GM23338 (cell line): ENCODE data around the gene WEE2. TPM values are rescaled to one million over a fixed set of nuclear protein-coding genes. Genes with fewer than 3 reads are reported as not detected.
"Not testable (repeated sequence)": the region's sequence is repeated elsewhere in the genome, so short reads cannot be mapped to it uniquely, and the experiment has no call there.

Source experiments
- ATAC-seq: fragments of 200-7000 bp; cut with Tn5 transposase; 3 replicates; pipeline ENCODE4 v1.9.1; 2020
- DNase-seq: peaks from one replicate; pipeline ENCODE4 v3.0.0-alpha.2; 2015; ENCODE audit warnings: low spot score
- H2AFZ ChIP-seq: fragments of 200-600 bp; sonication (generic); 2 replicates; pipeline ENCODE4 v1.8.0; 2016; ENCODE audit warnings: antibody characterized with exemption, mild to moderate bottlenecking, moderate library complexity
- H3F3A ChIP-seq: fragments of 200-600 bp; sonication (generic); replicated peaks from 2 replicates; pipeline ENCODE4 v1.8.0; 2017; ENCODE audit warnings: antibody characterized with exemption, mixed run types, low read depth
- H3K27ac ChIP-seq: fragments of 200-600 bp; sonication (generic); 2 replicates; pipeline ENCODE4 v1.6.1; 2016; ENCODE audit warnings: low read depth
- H3K27me3 ChIP-seq: fragments of 200-600 bp; sonication (generic); 2 replicates; pipeline ENCODE4 v1.8.0; 2016; ENCODE audit warnings: mild to moderate bottlenecking, mixed run types, moderate library complexity; ENCODE audit not compliant: insufficient read depth
- H3K36me3 ChIP-seq: fragments of 200-600 bp; sonication (generic); 2 replicates; pipeline ENCODE4 v1.8.0; 2016; ENCODE audit warnings: mild to moderate bottlenecking; ENCODE audit not compliant: insufficient read depth
- H3K4me1 ChIP-seq: fragments of 200-600 bp; sonication (generic); 2 replicates; pipeline ENCODE4 v1.8.0; 2016; ENCODE audit warnings: mild to moderate bottlenecking, moderate library complexity; ENCODE audit not compliant: insufficient read depth
- H3K4me2 ChIP-seq: fragments of 200-600 bp; sonication (generic); 2 replicates; pipeline ENCODE4 v1.7.1; 2017; ENCODE audit warnings: mixed run types
- H3K4me3 ChIP-seq: fragments of 200-600 bp; sonication (generic); 2 replicates; pipeline ENCODE4 v1.6.1; 2016; ENCODE audit warnings: mixed run types
- H3K79me2 ChIP-seq: fragments of 200-600 bp; sonication (generic); replicated peaks from 2 replicates; pipeline ENCODE4 v1.8.0; 2017; ENCODE audit warnings: mild to moderate bottlenecking; ENCODE audit not compliant: insufficient read depth
- H3K9me2 ChIP-seq: fragments of 200-600 bp; sonication (generic); 2 replicates; pipeline ENCODE4 v1.8.0; 2017; ENCODE audit not compliant: insufficient read depth
- H4K20me1 ChIP-seq: fragments of 200-600 bp; sonication (generic); replicated peaks from 2 replicates; pipeline ENCODE4 v1.8.0; 2017; ENCODE audit warnings: mild to moderate bottlenecking; ENCODE audit not compliant: insufficient read depth
- H3K27ac Mint-ChIP-seq: 2 replicates; pipeline ENCODE4 v1.8.0; 2020; ENCODE audit warnings: inconsistent platforms, mild to moderate bottlenecking, moderate library complexity, mixed read lengths
- H3K27me3 Mint-ChIP-seq: 3 replicates; pipeline ENCODE4 v1.8.0; 2022; ENCODE audit warnings: low read depth, mild to moderate bottlenecking, moderate library complexity, mixed read lengths, inconsistent platforms; ENCODE audit not compliant: insufficient read depth, poor library complexity
- H3K36me3 Mint-ChIP-seq: 3 replicates; pipeline ENCODE4 v1.8.0; 2021; ENCODE audit warnings: low read depth, mild to moderate bottlenecking, inconsistent platforms, moderate library complexity, mixed read lengths
- H3K4me1 Mint-ChIP-seq: 3 replicates; pipeline ENCODE4 v1.8.0; 2020; ENCODE audit warnings: mild to moderate bottlenecking, inconsistent platforms, mixed read lengths
- H3K4me3 Mint-ChIP-seq: 3 replicates; pipeline ENCODE4 v1.8.0; 2021; ENCODE audit warnings: moderate library complexity, mild to moderate bottlenecking, inconsistent platforms, mixed read lengths
- H3K9me3 Mint-ChIP-seq: 3 replicates; pipeline ENCODE4 v1.8.0; 2020; ENCODE audit warnings: moderate library complexity, mild to moderate bottlenecking, inconsistent platforms, mixed read lengths
- EZH2 ChIP-seq: fragments of 200-600 bp; sonication (generic); IDR thresholded peaks from one replicate; pipeline ENCODE4 v1.8.0; 2017; ENCODE audit warnings: antibody characterized with exemption, mild to moderate bottlenecking, low read depth; ENCODE audit not compliant: unreplicated experiment
- NANOG ChIP-seq: IDR thresholded peaks from 2 replicates; pipeline ENCODE4 v1.6.1; 2016; ENCODE audit warnings: antibody characterized with exemption, borderline replicate concordance
- polyA plus RNA-seq: library from polyadenylated mRNA; unstranded; fragments of >200 nt; fragmentation: Nextera tagmentation; extraction: Ambion mirVana; gene quantifications from 2 replicates; pipeline ENCODE4 v1.2.1, GENCODE V29; 2016
- total RNA-seq: library from RNA; depleted of rRNA; stranded (reverse); fragments of >200 nt; shearing (Covaris generic); gene quantifications from 2 replicates; pipeline ENCODE4 v1.2.3, GENCODE V29; 2014
- TF ChIP-seq, protein P1 (sequence below): IDR thresholded peaks from 2 replicates; pipeline ENCODE4 v1.6.1; 2016; ENCODE audit warnings: antibody characterized with exemption
- TF ChIP-seq, protein P2 (sequence below): IDR thresholded peaks from one replicate; pipeline ENCODE4 v1.6.1; 2018; ENCODE audit warnings: antibody characterized with exemption; ENCODE audit not compliant: unreplicated experiment

The WEE2 gene
- total and polyA plus RNA-seq, 2 experiments from 2014 or later = not detected

DNA sequence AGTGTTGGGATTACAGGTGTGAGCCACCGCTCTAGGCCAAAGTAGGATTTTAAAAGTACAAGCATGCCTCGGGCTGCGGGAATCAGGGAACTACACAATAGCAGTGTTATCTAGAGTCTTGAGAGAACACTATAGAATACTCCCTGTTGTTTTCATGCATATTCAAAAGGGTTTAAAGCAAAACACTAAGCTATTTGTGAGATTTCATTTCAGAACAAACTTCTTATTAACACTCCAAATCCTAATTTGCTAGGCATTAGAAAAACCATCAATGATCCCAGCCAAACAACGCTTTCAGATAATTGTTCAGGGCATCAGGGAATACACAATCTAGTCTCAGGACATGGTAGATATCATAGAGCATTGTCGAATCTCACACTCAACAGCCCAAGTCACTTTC lies 20.1 kb upstream of the WEE2 start (continued):
- TF ChIP-seq, protein P1, sequence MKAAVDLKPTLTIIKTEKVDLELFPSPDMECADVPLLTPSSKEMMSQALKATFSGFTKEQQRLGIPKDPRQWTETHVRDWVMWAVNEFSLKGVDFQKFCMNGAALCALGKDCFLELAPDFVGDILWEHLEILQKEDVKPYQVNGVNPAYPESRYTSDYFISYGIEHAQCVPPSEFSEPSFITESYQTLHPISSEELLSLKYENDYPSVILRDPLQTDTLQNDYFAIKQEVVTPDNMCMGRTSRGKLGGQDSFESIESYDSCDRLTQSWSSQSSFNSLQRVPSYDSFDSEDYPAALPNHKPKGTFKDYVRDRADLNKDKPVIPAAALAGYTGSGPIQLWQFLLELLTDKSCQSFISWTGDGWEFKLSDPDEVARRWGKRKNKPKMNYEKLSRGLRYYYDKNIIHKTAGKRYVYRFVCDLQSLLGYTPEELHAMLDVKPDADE = no peak
- no peak for TF ChIP-seq NANOG
- TF ChIP-seq, protein P2, sequence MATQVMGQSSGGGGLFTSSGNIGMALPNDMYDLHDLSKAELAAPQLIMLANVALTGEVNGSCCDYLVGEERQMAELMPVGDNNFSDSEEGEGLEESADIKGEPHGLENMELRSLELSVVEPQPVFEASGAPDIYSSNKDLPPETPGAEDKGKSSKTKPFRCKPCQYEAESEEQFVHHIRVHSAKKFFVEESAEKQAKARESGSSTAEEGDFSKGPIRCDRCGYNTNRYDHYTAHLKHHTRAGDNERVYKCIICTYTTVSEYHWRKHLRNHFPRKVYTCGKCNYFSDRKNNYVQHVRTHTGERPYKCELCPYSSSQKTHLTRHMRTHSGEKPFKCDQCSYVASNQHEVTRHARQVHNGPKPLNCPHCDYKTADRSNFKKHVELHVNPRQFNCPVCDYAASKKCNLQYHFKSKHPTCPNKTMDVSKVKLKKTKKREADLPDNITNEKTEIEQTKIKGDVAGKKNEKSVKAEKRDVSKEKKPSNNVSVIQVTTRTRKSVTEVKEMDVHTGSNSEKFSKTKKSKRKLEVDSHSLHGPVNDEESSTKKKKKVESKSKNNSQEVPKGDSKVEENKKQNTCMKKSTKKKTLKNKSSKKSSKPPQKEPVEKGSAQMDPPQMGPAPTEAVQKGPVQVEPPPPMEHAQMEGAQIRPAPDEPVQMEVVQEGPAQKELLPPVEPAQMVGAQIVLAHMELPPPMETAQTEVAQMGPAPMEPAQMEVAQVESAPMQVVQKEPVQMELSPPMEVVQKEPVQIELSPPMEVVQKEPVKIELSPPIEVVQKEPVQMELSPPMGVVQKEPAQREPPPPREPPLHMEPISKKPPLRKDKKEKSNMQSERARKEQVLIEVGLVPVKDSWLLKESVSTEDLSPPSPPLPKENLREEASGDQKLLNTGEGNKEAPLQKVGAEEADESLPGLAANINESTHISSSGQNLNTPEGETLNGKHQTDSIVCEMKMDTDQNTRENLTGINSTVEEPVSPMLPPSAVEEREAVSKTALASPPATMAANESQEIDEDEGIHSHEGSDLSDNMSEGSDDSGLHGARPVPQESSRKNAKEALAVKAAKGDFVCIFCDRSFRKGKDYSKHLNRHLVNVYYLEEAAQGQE = no peak
- no peak for TF ChIP-seq EZH2

DNA sequence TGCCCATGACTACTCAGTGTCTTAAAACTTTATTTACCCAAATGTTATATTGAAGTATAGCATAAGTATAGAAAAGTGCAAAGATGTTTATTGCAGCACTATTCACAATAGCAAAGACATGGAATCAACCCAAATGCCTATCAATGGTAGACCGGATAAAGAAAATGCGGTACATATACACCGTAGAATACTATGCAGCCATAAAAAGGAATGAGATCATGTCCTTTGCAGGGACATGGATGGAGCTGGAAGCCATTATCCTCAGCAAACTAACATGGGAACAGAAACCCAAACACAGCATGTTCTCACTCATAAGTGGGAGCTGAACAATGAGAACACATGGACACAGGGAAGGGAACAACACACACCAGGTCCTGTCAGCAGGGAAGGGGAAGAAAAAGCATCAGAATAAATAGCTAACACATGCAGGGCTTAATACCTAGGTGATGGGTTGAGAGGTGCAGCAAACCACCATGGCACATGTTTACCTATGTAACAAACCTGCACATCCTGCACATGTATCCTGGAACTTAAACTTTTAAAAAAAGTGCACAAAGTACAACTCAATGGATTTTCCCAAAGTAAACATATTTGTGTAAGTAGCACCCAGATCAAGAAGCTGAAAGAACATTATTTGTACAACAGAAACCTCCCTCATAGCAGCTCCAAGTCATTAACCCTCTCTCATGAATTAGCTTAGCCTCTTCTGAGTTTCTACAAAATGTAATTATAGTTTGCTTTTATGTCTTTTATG lies 18.9 kb upstream of the WEE2 start:
- H2AFZ ChIP-seq, H3K4me3 Mint-ChIP-seq, H3F3A ChIP-seq, H3K4me3 ChIP-seq, H3K27ac ChIP-seq, H4K20me1 ChIP-seq, DNase-seq, H3K36me3 ChIP-seq, H3K27me3 Mint-ChIP-seq, ATAC-seq, H3K27ac Mint-ChIP-seq, H3K4me2 ChIP-seq, H3K9me3 Mint-ChIP-seq, H3K36me3 Mint-ChIP-seq, H3K27me3 ChIP-seq, H3K9me2 ChIP-seq: not testable (repeated sequence)
- H3K4me1 Mint-ChIP-seq = peaks cover 36% of the 10 kb centered on the region
- Histone ChIP-seq H3K79me2 (peaks cover 57% of the 10 kb centered on the region), H3K4me1 (peaks cover 19% of the 10 kb centered on the region)

DNA sequence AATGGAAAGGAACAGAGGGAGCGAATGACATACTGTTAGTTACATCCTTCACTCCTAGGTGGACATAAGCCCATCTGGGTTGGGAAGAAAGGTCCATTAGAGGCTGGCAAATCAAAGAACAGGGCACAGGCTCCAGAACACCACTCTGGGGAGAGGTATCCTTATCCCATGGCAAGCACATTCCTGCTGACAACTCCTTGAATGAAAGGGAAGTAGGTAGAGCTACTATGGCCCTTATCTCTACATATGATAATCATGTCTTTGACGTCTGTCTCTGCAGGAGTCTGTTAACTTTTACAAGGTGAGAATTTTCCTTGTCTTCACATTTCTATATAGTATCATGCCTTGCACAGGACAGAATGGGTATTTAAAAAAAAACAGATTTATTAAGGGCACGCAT lies 16.6 kb upstream of the WEE2 start:
- no peaks in the 10 kb centered on the region for H3K9me3 Mint-ChIP-seq
- no peak overlapping the region for H3K27ac Mint-ChIP-seq
- peak; percentile 47; the same call in 1 of the 3 replicates for ATAC-seq
- no peaks in the 10 kb centered on the region; the same call in 2 of the 3 replicates for H3K36me3 Mint-ChIP-seq
- Histone ChIP-seq H3K27ac (no peak overlapping the region), H3K4me3 (no peak overlapping the region), H3K4me1 (peaks cover 31% of the 10 kb centered on the region), H3K9me2 (no peaks in the 10 kb centered on the region), H2AFZ (no peak overlapping the region), H3F3A (no peaks in the 10 kb centered on the region), H3K4me2 (0 out of 2 replicates have a peak overlapping the region, but pooled peaks have one; percentile 11), H3K79me2 (peaks cover 73% of the 10 kb centered on the region), H3K36me3 (no peaks in the 10 kb centered on the region), H4K20me1 (peaks cover 12% of the 10 kb centered on the region; the same call in 1 of the 2 replicates), H3K27me3 (no peaks in the 10 kb centered on the region)
- H3K4me1 Mint-ChIP-seq = peaks cover 48% of the 10 kb centered on the region
- H3K4me3 Mint-ChIP-seq = no peak overlapping the region
- no peak for DNase-seq
- no peaks in the 10 kb centered on the region for H3K27me3 Mint-ChIP-seq
- no peak for TF ChIP-seq NANOG
